Measurements from ENCODE around the gene TSEN2. TPM values are rescaled to one million over a fixed set of nuclear protein-coding genes. Genes with fewer than 3 reads are reported as not detected.
"Not testable (repeated sequence)": the region's sequence is repeated elsewhere in the genome, so short reads cannot be mapped to it uniquely, and the experiment has no call there.

The TSEN2 gene
- total RNA-seq, 2 donors from 2014 or later, result 13.7 to 21.1 TPM

DNA sequence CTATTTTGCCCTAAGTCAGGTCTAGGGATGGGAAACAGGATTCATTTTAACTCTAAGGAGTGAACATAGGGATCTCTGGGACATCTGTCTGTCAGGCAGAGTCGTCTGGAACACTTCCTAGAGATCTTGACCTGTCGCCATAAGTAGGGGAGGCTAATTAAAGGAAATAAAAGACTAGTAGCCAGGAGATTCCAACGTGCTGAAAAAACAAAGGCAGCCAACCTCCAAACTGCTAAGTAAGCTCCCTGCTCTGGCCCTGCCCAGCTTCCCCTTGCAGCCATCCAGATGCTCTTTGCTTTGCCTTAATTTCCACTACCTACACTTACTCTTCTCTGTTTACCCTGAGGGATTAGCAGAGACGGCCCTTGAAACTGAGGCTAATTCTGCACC lies 18.4 kb upstream of the TSEN2 start:
- Histone ChIP-seq H3K9me3 (no peaks in the 10 kb centered on the region), H3K27me3 (no peaks in the 10 kb centered on the region), H3K27ac (no peak overlapping the region), H3K36me3 (no peaks in the 10 kb centered on the region), H3K9ac (ENCODE audit: low read depth in 2 of 2, low read length in 2 of 2) (peak overlapping the region in 1 of 2 donors; percentile 61), H3K4me1 (peaks cover 7% of the 10 kb centered on the region), H3K4me3 (no peak overlapping the region)
- no peak for DNase-seq
- TF ChIP-seq, protein P1, sequence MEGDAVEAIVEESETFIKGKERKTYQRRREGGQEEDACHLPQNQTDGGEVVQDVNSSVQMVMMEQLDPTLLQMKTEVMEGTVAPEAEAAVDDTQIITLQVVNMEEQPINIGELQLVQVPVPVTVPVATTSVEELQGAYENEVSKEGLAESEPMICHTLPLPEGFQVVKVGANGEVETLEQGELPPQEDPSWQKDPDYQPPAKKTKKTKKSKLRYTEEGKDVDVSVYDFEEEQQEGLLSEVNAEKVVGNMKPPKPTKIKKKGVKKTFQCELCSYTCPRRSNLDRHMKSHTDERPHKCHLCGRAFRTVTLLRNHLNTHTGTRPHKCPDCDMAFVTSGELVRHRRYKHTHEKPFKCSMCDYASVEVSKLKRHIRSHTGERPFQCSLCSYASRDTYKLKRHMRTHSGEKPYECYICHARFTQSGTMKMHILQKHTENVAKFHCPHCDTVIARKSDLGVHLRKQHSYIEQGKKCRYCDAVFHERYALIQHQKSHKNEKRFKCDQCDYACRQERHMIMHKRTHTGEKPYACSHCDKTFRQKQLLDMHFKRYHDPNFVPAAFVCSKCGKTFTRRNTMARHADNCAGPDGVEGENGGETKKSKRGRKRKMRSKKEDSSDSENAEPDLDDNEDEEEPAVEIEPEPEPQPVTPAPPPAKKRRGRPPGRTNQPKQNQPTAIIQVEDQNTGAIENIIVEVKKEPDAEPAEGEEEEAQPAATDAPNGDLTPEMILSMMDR (IDR thresholded peaks at IDR 0.05), result no peak
- intact Hi-C loops (cut with DNase I), result loop anchor here (10.0 kb wide), 1 partner anchor 161 kb away; no protein-coding TSS in a partner anchor

DNA sequence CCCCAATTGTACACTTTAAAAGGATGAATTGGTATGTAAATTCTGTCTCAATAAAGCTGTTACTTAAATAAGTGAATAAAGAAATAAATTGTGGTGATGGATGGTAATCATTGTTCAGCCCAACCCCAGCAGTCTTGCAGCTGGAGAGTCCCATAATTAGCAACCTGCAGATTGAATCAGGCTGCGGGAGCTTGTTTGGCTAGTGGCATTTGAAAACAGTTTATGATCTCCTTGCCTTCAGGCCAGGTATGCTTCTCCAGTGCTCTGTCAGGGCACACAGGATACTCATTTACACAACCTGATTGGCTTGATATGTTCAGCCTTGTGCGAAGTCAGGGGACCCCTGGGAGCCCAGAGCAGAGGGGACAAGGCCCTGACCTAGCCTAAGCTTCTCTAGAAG lies 16.5 kb upstream of the TSEN2 start:
- DNase-seq, result no peak
- TF ChIP-seq, protein P1 (IDR thresholded peaks at IDR 0.05), result no peak
- no peak overlapping the region for H3K9ac ChIP-seq (ENCODE audit: low read depth in 2 of 2, low read length in 2 of 2)
- H3K9me3 ChIP-seq, result no peaks in the 10 kb centered on the region
- no peaks in the 10 kb centered on the region for H3K4me1 ChIP-seq
- H3K36me3 ChIP-seq, result no peaks in the 10 kb centered on the region
- H3K4me3 ChIP-seq, result no peak overlapping the region
- intact Hi-C loops (cut with DNase I), result loop anchor here (10.0 kb wide), 1 partner anchor 163 kb away; no protein-coding TSS in a partner anchor
- no peaks in the 10 kb centered on the region for H3K27me3 ChIP-seq
- H3K27ac ChIP-seq, result no peak overlapping the region

DNA sequence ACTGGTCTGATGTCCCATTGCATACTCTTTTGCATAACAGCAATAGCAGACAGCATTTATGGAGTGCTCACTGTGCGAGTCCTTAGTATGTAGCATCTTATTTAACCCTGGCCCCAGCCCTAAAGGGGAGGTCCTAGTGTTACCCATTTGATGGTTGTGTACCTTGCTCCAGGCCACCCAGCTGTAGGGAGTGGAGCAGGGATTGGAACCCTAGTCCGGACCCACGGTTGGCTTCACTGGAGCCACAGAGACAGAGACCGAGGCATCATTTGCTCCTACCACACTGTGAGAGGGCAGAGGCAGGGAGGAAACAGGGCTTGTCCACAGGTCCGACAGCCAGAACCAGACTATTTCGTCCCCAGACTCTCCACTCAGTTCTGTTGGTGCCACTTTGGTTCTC lies 16.0 kb upstream of the TSEN2 start:
- Histone ChIP-seq H3K9me3 (no peaks in the 10 kb centered on the region), H3K9ac (ENCODE audit: low read depth in 2 of 2, low read length in 2 of 2) (no peak overlapping the region), H3K4me1 (no peaks in the 10 kb centered on the region), H3K36me3 (no peaks in the 10 kb centered on the region), H3K27ac (no peak overlapping the region), H3K4me3 (no peak overlapping the region), H3K27me3 (no peaks in the 10 kb centered on the region)
- TF ChIP-seq, protein P1 (IDR thresholded peaks at IDR 0.05), result no peak
- no peak for DNase-seq
- intact Hi-C loops (cut with DNase I), result loop anchor here (10.0 kb wide), 1 partner anchor 163 kb away; no protein-coding TSS in a partner anchor

DNA sequence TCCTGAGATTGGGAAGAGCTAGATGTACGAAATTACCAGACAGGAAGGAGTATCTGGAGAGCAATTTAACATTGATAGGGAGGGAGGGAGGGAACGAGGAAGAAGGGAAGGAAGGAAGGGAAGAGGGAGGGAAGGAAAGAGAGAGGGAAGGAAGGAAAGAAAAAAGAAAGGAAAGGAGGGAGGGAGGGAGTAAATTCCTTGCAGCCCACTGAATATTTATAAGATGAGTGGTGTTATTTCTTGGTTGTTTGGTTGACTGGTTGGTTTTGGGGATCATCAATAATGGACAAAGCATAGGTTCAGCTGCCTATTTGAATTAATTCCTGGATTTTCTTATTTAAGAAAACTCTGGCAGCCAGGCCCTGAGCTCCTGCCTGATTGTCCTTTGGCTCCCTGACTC lies 15.5 kb upstream of the TSEN2 start:
- H3K9ac ChIP-seq (ENCODE audit: low read depth in 2 of 2, low read length in 2 of 2), result no peak overlapping the region
- DNase-seq, result no peak
- no peaks in the 10 kb centered on the region for H3K27me3 ChIP-seq
- intact Hi-C loops (cut with DNase I), result loop anchor here (10.0 kb wide), 1 partner anchor 164 kb away; no protein-coding TSS in a partner anchor
- H3K36me3 ChIP-seq, result no peaks in the 10 kb centered on the region
- H3K4me1 ChIP-seq, result no peaks in the 10 kb centered on the region
- H3K27ac ChIP-seq, result no peak overlapping the region
- no peaks in the 10 kb centered on the region for H3K9me3 ChIP-seq
- no peak overlapping the region for H3K4me3 ChIP-seq
- TF ChIP-seq, protein P1 (IDR thresholded peaks at IDR 0.05), result no peak

DNA sequence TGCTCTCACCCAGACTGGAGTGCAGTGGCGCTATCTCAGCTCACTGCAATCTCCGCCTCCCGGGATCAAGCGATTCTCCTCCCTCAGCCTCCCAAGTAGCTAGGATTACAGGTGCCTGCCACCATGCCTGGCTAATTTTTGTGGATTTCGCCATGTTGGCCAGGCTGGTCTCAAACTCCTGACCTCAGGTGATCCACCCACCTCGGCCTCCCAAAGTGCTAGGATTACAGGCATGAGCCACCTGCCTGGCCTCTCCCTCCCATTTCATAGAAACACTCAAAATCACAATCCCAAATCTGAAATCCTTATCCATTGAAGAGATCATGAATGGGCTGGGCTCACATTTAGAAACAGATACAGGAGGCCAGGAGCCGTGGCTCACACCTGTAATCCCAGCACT lies 15.1 kb upstream of the TSEN2 start:
- H3K9ac ChIP-seq (ENCODE audit: low read depth in 2 of 2, low read length in 2 of 2); DNase-seq: not testable (repeated sequence)

DNA sequence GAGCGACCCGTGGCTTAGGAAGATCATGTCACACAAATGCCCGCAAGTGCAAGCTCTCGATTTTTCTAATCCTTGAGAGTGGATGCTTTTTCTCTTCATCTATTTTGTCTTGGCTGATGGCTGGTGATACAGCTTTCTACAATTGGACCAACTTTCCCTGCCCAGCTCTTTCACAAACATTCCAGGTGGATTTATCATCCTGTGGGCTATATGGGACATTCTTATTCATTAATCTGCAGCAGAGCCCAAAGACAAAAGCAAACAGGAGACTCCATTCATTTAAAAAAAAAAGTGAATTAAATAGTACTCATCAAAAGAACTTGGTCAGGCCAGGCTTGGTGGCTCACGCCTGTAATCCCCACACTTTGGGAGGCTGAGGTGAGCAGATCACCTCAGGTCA lies 14.2 kb upstream of the TSEN2 start:
- no peak overlapping the region for H3K4me3 ChIP-seq
- intact Hi-C loops (cut with DNase I), result no loop called here
- no peaks in the 10 kb centered on the region for H3K27me3 ChIP-seq
- H3K27ac ChIP-seq, result no peak overlapping the region
- H3K9me3 ChIP-seq, result no peaks in the 10 kb centered on the region
- TF ChIP-seq, protein P1 (IDR thresholded peaks at IDR 0.05), result no peak
- H3K4me1 ChIP-seq, result no peaks in the 10 kb centered on the region
- H3K36me3 ChIP-seq, result no peaks in the 10 kb centered on the region
- no peak overlapping the region for H3K9ac ChIP-seq (ENCODE audit: low read depth in 2 of 2, low read length in 2 of 2)
- no peak for DNase-seq

More for the DNA sequence above, 15.1 kb upstream of the TSEN2 start:
- not testable (repeated sequence) for H3K27ac ChIP-seq, H3K4me3 ChIP-seq, H3K36me3 ChIP-seq, H3K4me1 ChIP-seq, H3K9me3 ChIP-seq, H3K27me3 ChIP-seq
- intact Hi-C loops (cut with DNase I), result loop anchor here (10.0 kb wide), 1 partner anchor 164 kb away; no protein-coding TSS in a partner anchor
